Thoracic aorta (tissue), 2 donors: Measurements from ENCODE around the gene OR5C1. TPM values are rescaled to one million over a fixed set of nuclear protein-coding genes. Genes with fewer than 3 reads are reported as not detected.

ENCODE experiments used
- ATAC-seq: fragments of 150-250 bp; one replicate; pipeline ENCODE4 v1.8.0; 2017; ENCODE audit warnings: low read depth; ENCODE audit not compliant: insufficient number of reproducible peaks, low FRiP score
- DNase-seq: peaks from one replicate; pipeline ENCODE4 v3.0.0-alpha.2; 2020; ENCODE audit warnings: low spot score
- H3K27ac ChIP-seq, 2 donors: fragments of 200-600 bp; sonication (generic); 1 replicate in 1 of 2; 2 replicates in 1 of 2; pipeline ENCODE4 v1.5.1; 2016; ENCODE audit warnings: mild to moderate bottlenecking in 2 of 2, moderate library complexity in 2 of 2
- H3K27me3 ChIP-seq: fragments of 200-600 bp; sonication (generic); replicated peaks from 2 replicates; pipeline ENCODE4 v1.6.0; 2016; ENCODE audit warnings: mild to moderate bottlenecking; ENCODE audit not compliant: insufficient read depth
- H3K36me3 ChIP-seq: fragments of 200-600 bp; sonication (generic); one replicate; pipeline ENCODE4 v1.5.1; 2016
- H3K4me1 ChIP-seq, 2 donors: fragments of 200-600 bp; sonication (generic); 1 replicate in 1 of 2; 2 replicates in 1 of 2; pipeline versions ENCODE4 v1.5.1 to v1.6.0; 2016; ENCODE audit warnings: low read depth in 2 of 2, mild to moderate bottlenecking in 1 of 2; ENCODE audit not compliant: control insufficient read depth in 1 of 2
- H3K4me3 ChIP-seq: fragments of 200-600 bp; sonication (generic); 2 replicates; pipeline ENCODE4 v1.5.1; 2016; ENCODE audit warnings: mild to moderate bottlenecking
- H3K9me3 ChIP-seq: fragments of 200-600 bp; sonication (generic); 2 replicates; pipeline ENCODE4 v1.5.1; 2016
- total RNA-seq, 2 donors: library from RNA; depleted of rRNA; stranded (reverse); fragments of >200 nt; gene quantifications; one replicate each; pipeline versions ENCODE4 v1.1.0 to v1.2.3, GENCODE V29; 2016
- TF ChIP-seq, protein P1 (sequence below): fragments of 200-600 bp; sonication (generic); IDR thresholded peaks from one replicate; pipeline ENCODE4 v1.5.1; 2019; ENCODE audit warnings: antibody characterized with exemption

OR5C1 gene
- total RNA-seq, 2 donors from 2014 or later: not detected

- no peaks in the 10 kb centered on the region for H3K9me3 ChIP-seq
- H3K27ac ChIP-seq: no peak overlapping the region
- H3K4me3 ChIP-seq: no peak overlapping the region
- no peak for DNase-seq
- H3K27me3 ChIP-seq: no peaks in the 10 kb centered on the region
- no peak for ATAC-seq
- no peaks in the 10 kb centered on the region for H3K4me1 ChIP-seq
- H3K36me3 ChIP-seq: no peaks in the 10 kb centered on the region
- TF ChIP-seq, protein P1, sequence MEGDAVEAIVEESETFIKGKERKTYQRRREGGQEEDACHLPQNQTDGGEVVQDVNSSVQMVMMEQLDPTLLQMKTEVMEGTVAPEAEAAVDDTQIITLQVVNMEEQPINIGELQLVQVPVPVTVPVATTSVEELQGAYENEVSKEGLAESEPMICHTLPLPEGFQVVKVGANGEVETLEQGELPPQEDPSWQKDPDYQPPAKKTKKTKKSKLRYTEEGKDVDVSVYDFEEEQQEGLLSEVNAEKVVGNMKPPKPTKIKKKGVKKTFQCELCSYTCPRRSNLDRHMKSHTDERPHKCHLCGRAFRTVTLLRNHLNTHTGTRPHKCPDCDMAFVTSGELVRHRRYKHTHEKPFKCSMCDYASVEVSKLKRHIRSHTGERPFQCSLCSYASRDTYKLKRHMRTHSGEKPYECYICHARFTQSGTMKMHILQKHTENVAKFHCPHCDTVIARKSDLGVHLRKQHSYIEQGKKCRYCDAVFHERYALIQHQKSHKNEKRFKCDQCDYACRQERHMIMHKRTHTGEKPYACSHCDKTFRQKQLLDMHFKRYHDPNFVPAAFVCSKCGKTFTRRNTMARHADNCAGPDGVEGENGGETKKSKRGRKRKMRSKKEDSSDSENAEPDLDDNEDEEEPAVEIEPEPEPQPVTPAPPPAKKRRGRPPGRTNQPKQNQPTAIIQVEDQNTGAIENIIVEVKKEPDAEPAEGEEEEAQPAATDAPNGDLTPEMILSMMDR: no peak
Measured at GRCh38 chr9:122777935-122778627, 10.7 kb upstream of the OR5C1 start.

DNA sequence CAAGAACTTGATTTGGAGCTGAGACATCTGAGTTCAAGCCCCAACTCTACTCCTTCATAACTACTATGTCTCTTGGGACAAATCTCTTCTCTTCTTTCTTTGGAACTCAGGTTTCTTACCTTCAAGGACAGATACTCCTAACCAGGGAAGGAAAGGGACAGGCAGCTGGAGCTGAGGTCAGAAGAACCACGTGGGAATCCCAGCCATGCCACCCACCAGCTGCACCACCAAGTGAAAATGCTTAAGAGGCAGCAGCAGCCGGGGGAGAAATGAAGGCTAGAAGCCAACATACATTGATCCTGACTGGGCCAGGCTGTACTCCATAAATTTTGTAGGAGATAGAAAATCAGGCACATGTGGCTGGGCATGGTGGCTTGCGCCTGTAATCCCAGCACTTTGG lies 9.6 kb upstream of the OR5C1 start:
- Histone ChIP-seq H3K4me1 (no peaks in the 10 kb centered on the region), H3K27ac (no peak overlapping the region), H3K27me3 (no peaks in the 10 kb centered on the region), H3K36me3 (no peaks in the 10 kb centered on the region), H3K9me3 (no peaks in the 10 kb centered on the region), H3K4me3 (no peak overlapping the region)
- TF ChIP-seq, protein P1: no peak
- DNase-seq: no peak
- no peak for ATAC-seq

GRCh38 chr9:122780026-122780425 lies 8.7 kb upstream of the OR5C1 start:
- Histone ChIP-seq H3K27ac (no peak overlapping the region), H3K4me3 (no peak overlapping the region), H3K9me3 (no peaks in the 10 kb centered on the region), H3K36me3 (no peaks in the 10 kb centered on the region), H3K4me1 (no peaks in the 10 kb centered on the region), H3K27me3 (no peaks in the 10 kb centered on the region)
- TF ChIP-seq, protein P1: no peak
- no peak for DNase-seq
- ATAC-seq: no peak

- H3K36me3 ChIP-seq: no peaks in the 10 kb centered on the region
- H3K27me3 ChIP-seq: no peaks in the 10 kb centered on the region
- ATAC-seq (no peak), DNase-seq (no peak)
- no peak overlapping the region for H3K27ac ChIP-seq
- no peaks in the 10 kb centered on the region for H3K9me3 ChIP-seq
- no peak overlapping the region for H3K4me3 ChIP-seq
- H3K4me1 ChIP-seq: no peaks in the 10 kb centered on the region
- TF ChIP-seq, protein P1: no peak
Measured at GRCh38 chr9:122781671-122782070, 7.1 kb upstream of the OR5C1 start.

DNA sequence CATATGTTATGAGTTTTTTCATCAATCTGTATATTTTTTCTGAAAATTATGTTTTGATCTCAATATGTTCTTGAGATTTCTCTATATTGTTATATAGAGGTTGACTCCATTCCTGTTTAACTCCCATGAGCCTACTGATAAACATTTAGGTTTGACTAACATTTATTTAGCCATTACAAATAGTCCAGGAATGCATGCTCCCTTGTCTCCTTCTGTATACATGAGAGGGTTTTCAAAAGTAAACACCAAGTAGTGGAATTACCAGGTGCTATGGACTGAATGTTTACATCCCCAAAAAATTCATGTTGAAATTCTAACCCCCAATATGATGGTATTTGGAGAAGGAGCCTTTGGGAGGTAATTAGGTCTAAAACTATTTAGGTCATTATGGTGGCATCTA lies 3.5 kb upstream of the OR5C1 start:
- no peak for ATAC-seq
- TF ChIP-seq, protein P1: no peak
- H3K4me3 ChIP-seq: no peak overlapping the region

More for the DNA sequence above, 3.5 kb upstream of the OR5C1 start:
- no peak overlapping the region for H3K27ac ChIP-seq
- DNase-seq: no peak
- H3K36me3 ChIP-seq: no peaks in the 10 kb centered on the region
- no peaks in the 10 kb centered on the region for H3K27me3 ChIP-seq
- no peaks in the 10 kb centered on the region for H3K9me3 ChIP-seq
- H3K4me1 ChIP-seq: no peaks in the 10 kb centered on the region
